ENCODE data around the gene ATMIN.

Gene ATMIN

GRCh38 chr16:81067166-81067565, 31.5 kb downstream of the ATMIN start:
- Histone ChIP-seq H3K9ac (ENCODE audit: low read depth, low read length) (no peak overlapping the region), H3K36me3 (ENCODE audit: insufficient read depth, low read length) (no peaks in the 10 kb centered on the region), H3K9me3 (ENCODE audit: control insufficient read depth, insufficient read depth, low read length) (no peaks in the 10 kb centered on the region), H3K4me1 (ENCODE audit: insufficient read depth, low read length) (no peaks in the 10 kb centered on the region)

GRCh38 chr16:81069063-81069462, 33.4 kb downstream of the ATMIN start:
- Histone ChIP-seq H3K36me3 (ENCODE audit: insufficient read depth, low read length) (no peaks in the 10 kb centered on the region), H3K9ac (ENCODE audit: low read depth, low read length) (no peak overlapping the region), H3K9me3 (ENCODE audit: control insufficient read depth, insufficient read depth, low read length) (no peaks in the 10 kb centered on the region), H3K4me1 (ENCODE audit: insufficient read depth, low read length) (peaks cover 10% of the 10 kb centered on the region; the same call in 1 of the 2 replicates)

GRCh38 chr16:81070979-81071378, 35.3 kb downstream of the ATMIN start:
- Histone ChIP-seq H3K36me3 (ENCODE audit: insufficient read depth, low read length) (no peaks in the 10 kb centered on the region), H3K4me1 (ENCODE audit: insufficient read depth, low read length) (peaks cover 10% of the 10 kb centered on the region; the same call in 1 of the 2 replicates), H3K9me3 (ENCODE audit: control insufficient read depth, insufficient read depth, low read length) (no peaks in the 10 kb centered on the region), H3K9ac (ENCODE audit: low read depth, low read length) (no peak overlapping the region)

- Histone ChIP-seq H3K9ac (ENCODE audit: low read depth, low read length) (no peak overlapping the region), H3K9me3 (ENCODE audit: control insufficient read depth, insufficient read depth, low read length) (no peaks in the 10 kb centered on the region), H3K4me1 (ENCODE audit: insufficient read depth, low read length) (peaks cover 10% of the 10 kb centered on the region; the same call in 1 of the 2 replicates), H3K36me3 (ENCODE audit: insufficient read depth, low read length) (no peaks in the 10 kb centered on the region)
These were observed 36.2 kb downstream of the ATMIN start for GRCh38 chr16:81071805-81072204.

- no peaks in the 10 kb centered on the region for H3K36me3 ChIP-seq (ENCODE audit: insufficient read depth, low read length)
- peaks cover 10% of the 10 kb centered on the region; the same call in 1 of the 2 replicates for H3K4me1 ChIP-seq (ENCODE audit: insufficient read depth, low read length)
- no peaks in the 10 kb centered on the region for H3K9me3 ChIP-seq (ENCODE audit: control insufficient read depth, insufficient read depth, low read length)
- H3K9ac ChIP-seq (ENCODE audit: low read depth, low read length): 0 out of 2 replicates have a peak overlapping the region, but pooled peaks have one; percentile 12
These were observed 38.1 kb downstream of the ATMIN start for GRCh38 chr16:81073560-81074330.

- Histone ChIP-seq H3K36me3 (ENCODE audit: insufficient read depth, low read length) (no peaks in the 10 kb centered on the region), H3K9me3 (ENCODE audit: control insufficient read depth, insufficient read depth, low read length) (no peaks in the 10 kb centered on the region), H3K4me1 (ENCODE audit: insufficient read depth, low read length) (peaks cover 10% of the 10 kb centered on the region; the same call in 1 of the 2 replicates), H3K9ac (ENCODE audit: low read depth, low read length) (peak overlapping the region; percentile 63)
These were observed 41.0 kb downstream of the ATMIN start for GRCh38 chr16:81076566-81077075.

GRCh38 chr16:81077076-81077940, 41.7 kb downstream of the ATMIN start, which contains the start of gene C16orf46:
TSS of gene C16orf46 (minus strand) at chr16:81077238. CDS start at chr16:81063955, 13,283 bp downstream.
- H3K9me3 ChIP-seq (ENCODE audit: control insufficient read depth, insufficient read depth, low read length): no peaks in the 10 kb centered on the region
- H3K36me3 ChIP-seq (ENCODE audit: insufficient read depth, low read length): no peaks in the 10 kb centered on the region
- H3K9ac ChIP-seq (ENCODE audit: low read depth, low read length): peak within 1 kb of the TSS; percentile 63
- peaks cover 10% of the 10 kb centered on the region; the same call in 1 of the 2 replicates for H3K4me1 ChIP-seq (ENCODE audit: insufficient read depth, low read length)

GRCh38 chr16:81080233-81080632, 44.6 kb downstream of the ATMIN start:
- Histone ChIP-seq H3K9ac (ENCODE audit: low read depth, low read length) (no peak overlapping the region), H3K9me3 (ENCODE audit: control insufficient read depth, insufficient read depth, low read length) (no peaks in the 10 kb centered on the region), H3K36me3 (ENCODE audit: insufficient read depth, low read length) (no peaks in the 10 kb centered on the region), H3K4me1 (ENCODE audit: insufficient read depth, low read length) (no peaks in the 10 kb centered on the region)

- H3K4me1 ChIP-seq (ENCODE audit: insufficient read depth, low read length): no peaks in the 10 kb centered on the region
- H3K9ac ChIP-seq (ENCODE audit: low read depth, low read length): no peak overlapping the region
- no peaks in the 10 kb centered on the region for H3K9me3 ChIP-seq (ENCODE audit: control insufficient read depth, insufficient read depth, low read length)
- no peaks in the 10 kb centered on the region for H3K36me3 ChIP-seq (ENCODE audit: insufficient read depth, low read length)
These were observed 45.4 kb downstream of the ATMIN start for GRCh38 chr16:81081014-81081413.

- H3K36me3 ChIP-seq (ENCODE audit: insufficient read depth, low read length): peaks cover 11% of the 10 kb centered on the region
These were observed 53.2 kb downstream of the ATMIN start for GRCh38 chr16:81088836-81089235.

GRCh38 chr16:81094771-81095251, 59.2 kb downstream of the ATMIN start:
- peaks cover 4% of the 10 kb centered on the region for H3K36me3 ChIP-seq (ENCODE audit: insufficient read depth, low read length)
- H3K4me1 ChIP-seq (ENCODE audit: insufficient read depth, low read length): peaks cover 6% of the 10 kb centered on the region; the same call in 1 of the 2 replicates
- H3K9ac ChIP-seq (ENCODE audit: low read depth, low read length): peak overlapping the region; percentile 87
- H3K9me3 ChIP-seq (ENCODE audit: control insufficient read depth, insufficient read depth, low read length): no peaks in the 10 kb centered on the region

More at GRCh38 chr16:81088836-81089235, 53.2 kb downstream of the ATMIN start:
- Histone ChIP-seq H3K9me3 (ENCODE audit: control insufficient read depth, insufficient read depth, low read length) (no peaks in the 10 kb centered on the region), H3K4me1 (ENCODE audit: insufficient read depth, low read length) (no peaks in the 10 kb centered on the region), H3K9ac (ENCODE audit: low read depth, low read length) (no peak overlapping the region)

GRCh38 chr16:81095653-81095952, 60.0 kb downstream of the ATMIN start:
- H3K36me3 ChIP-seq (ENCODE audit: insufficient read depth, low read length): peaks cover 2% of the 10 kb centered on the region
- peaks cover 6% of the 10 kb centered on the region; the same call in 1 of the 2 replicates for H3K4me1 ChIP-seq (ENCODE audit: insufficient read depth, low read length)
- H3K9me3 ChIP-seq (ENCODE audit: control insufficient read depth, insufficient read depth, low read length): no peaks in the 10 kb centered on the region
- H3K9ac ChIP-seq (ENCODE audit: low read depth, low read length): peak overlapping the region; percentile 87

- peak within 1 kb of the TSS; percentile 87 for H3K9ac ChIP-seq (ENCODE audit: low read depth, low read length)
- H3K4me1 ChIP-seq (ENCODE audit: insufficient read depth, low read length): peaks cover 6% of the 10 kb centered on the region; the same call in 1 of the 2 replicates
- no peaks in the 10 kb centered on the region for H3K36me3 ChIP-seq (ENCODE audit: insufficient read depth, low read length)
- no peaks in the 10 kb centered on the region for H3K9me3 ChIP-seq (ENCODE audit: control insufficient read depth, insufficient read depth, low read length)
These were observed 60.5 kb downstream of the ATMIN start, which contains the start of gene GCSH for GRCh38 chr16:81095953-81096714. TSS of gene GCSH (minus strand) at chr16:81096395. CDS start at chr16:81096278, 117 bp downstream.

Data from ES-I3 (cell line).